GM12872 (cell line): ENCODE measurements around the gene ASB16.

Experiments used
- TF ChIP-seq, protein P1 (sequence below): IDR thresholded peaks from 3 replicates; pipeline ENCODE4 v1.5.1; 2011; ENCODE audit warnings: low read depth, mild to moderate bottlenecking, low read length, moderate library complexity; ENCODE audit not compliant: insufficient read depth

Gene ASB16

DNA sequence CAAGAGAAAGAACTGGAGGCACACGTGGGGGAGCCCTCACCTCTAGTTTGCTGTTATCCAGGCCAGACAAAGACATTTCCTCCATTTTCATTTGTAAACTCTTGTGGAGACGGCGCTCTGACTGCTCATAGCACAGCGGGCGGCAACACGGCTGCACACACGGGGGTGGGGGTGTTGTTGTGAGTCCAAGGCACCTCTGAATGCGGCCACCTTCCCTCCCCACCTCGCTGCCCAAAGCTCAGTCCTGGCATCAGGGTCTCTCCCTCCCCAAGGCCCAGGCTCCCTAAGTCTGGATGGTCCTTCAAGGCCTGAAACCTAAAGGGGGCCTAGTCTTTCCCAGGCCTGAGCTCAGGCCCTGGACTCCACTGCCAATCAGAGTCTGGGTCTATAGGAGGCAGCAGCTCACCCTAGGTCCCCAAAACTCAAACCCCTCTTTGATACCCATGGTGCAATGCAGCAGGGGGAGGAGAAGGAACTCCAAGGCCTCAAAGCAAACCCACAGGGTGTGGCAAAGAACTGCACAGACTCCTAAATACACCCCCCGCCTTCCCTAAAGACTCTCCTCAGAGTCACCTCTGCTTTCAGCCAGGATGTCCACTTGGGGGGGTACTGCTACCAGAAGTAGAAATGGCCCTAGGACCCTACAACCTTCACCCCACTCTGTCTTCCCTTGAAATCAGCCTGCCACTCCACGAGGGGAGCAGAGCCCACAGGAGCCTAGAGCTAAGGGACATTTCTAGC is 27.6 kb downstream of the ASB16 start:
- TF ChIP-seq, protein P1, sequence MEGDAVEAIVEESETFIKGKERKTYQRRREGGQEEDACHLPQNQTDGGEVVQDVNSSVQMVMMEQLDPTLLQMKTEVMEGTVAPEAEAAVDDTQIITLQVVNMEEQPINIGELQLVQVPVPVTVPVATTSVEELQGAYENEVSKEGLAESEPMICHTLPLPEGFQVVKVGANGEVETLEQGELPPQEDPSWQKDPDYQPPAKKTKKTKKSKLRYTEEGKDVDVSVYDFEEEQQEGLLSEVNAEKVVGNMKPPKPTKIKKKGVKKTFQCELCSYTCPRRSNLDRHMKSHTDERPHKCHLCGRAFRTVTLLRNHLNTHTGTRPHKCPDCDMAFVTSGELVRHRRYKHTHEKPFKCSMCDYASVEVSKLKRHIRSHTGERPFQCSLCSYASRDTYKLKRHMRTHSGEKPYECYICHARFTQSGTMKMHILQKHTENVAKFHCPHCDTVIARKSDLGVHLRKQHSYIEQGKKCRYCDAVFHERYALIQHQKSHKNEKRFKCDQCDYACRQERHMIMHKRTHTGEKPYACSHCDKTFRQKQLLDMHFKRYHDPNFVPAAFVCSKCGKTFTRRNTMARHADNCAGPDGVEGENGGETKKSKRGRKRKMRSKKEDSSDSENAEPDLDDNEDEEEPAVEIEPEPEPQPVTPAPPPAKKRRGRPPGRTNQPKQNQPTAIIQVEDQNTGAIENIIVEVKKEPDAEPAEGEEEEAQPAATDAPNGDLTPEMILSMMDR = 0 out of 3 replicates have a peak, but pooled peaks have one; percentile 12

- TF ChIP-seq, protein P1 = no peak
Measured at GRCh38 chr17:44198721-44199552, 28.4 kb downstream of the ASB16 start.

GRCh38 chr17:44199553-44200477 is 29.3 kb downstream of the ASB16 start, which contains the start of gene ATXN7L3:
Gene ATXN7L3 (minus strand): TSS chr17:44199884. CDS start chr17:44198070, 1,814 bp downstream.
- TF ChIP-seq, protein P1 = no peak

GRCh38 chr17:44200478-44201155 is 30.1 kb downstream of the ASB16 start:
- TF ChIP-seq, protein P1 = 0 out of 3 replicates have a peak, but pooled peaks have one; percentile 6

DNA sequence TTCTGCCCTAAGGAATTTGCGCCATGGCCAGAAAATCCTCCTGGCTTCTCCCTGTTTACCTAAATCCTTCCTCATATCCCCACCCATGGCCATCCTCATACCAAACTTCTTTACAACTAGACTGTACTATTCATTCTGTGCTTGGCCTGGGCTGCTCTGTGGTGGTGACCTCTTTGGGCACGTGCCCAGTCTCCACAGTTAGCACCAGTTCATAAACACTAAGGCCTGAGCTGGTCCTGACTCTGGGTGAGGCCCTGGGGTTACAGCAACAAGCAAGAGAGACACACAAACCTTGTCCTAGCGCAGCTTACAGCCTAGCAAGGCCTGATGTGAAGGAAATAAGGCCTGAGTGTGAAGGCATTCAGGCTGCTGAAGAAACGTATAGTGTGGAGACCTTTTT is 32.3 kb downstream of the ASB16 start:
- TF ChIP-seq, protein P1 = no peak

GRCh38 chr17:44203731-44204440 is 33.4 kb downstream of the ASB16 start:
- TF ChIP-seq, protein P1 = peak; percentile 81
